Mucosa of descending colon (tissue), 3 donors: ENCODE measurements around the gene TEK. TPM values are rescaled to one million over a fixed set of nuclear protein-coding genes. Genes with fewer than 3 reads are reported as not detected.

Experiments
- ATAC-seq: fragments of 200-7000 bp; cut with Tn5 transposase; one replicate; pipeline ENCODE4 v1.9.1; 2020; ENCODE audit warnings: mild to moderate bottlenecking, moderate library complexity
- DNase-seq, 3 donors: peaks; one replicate each; pipeline ENCODE4 v3.0.0-alpha.2; 2020
- H3K36me3 ChIP-seq: fragments of 200-600 bp; one replicate; pipeline ENCODE4 v1.8.0; 2021; ENCODE audit warnings: low read depth, mild to moderate bottlenecking
- H3K4me1 ChIP-seq: fragments of 200-600 bp; one replicate; pipeline ENCODE4 v1.8.0; 2021; ENCODE audit warnings: low read depth, mild to moderate bottlenecking
- H3K4me3 ChIP-seq: fragments of 200-600 bp; one replicate; pipeline ENCODE4 v1.8.0; 2021; ENCODE audit warnings: mild to moderate bottlenecking
- H3K9me3 ChIP-seq: fragments of 200-600 bp; one replicate; pipeline ENCODE4 v1.8.0; 2021; ENCODE audit warnings: mild to moderate bottlenecking
- intact Hi-C, 2 donors: fragments of 100-400 bp; cut with DNase I in 1 of 2; cut with micrococcal nuclease in 1 of 2; formaldehyde crosslinking; loops; one replicate each; pipeline versions ENCODE4 v1.11.0 to v1.11.1; 2022; cut with DNase I, micrococcal nuclease
- long read RNA-seq, 2 donors: library from polyadenylated mRNA; unstranded; transcript quantifications; one replicate each; pipeline ENCODE4 v2.0.0, GENCODE V29; 2019 to 2021
- total RNA-seq, 3 donors: library from RNA; stranded (reverse); fragmentation: NEBNext Ultra II Directional in 2 of 3; extraction: Animal tissue kit (Norgen Biotek cat#: 25700) in 2 of 3; gene quantifications; one replicate each; pipeline versions ENCODE4 v1.2.1 to v1.2.4, GENCODE V29; 2021 to 2023
- TF ChIP-seq, protein P1 (sequence below): fragments of 200-600 bp; IDR thresholded peaks from one replicate; pipeline ENCODE4 v1.8.0; 2022; ENCODE audit warnings: antibody characterized with exemption, mild to moderate bottlenecking
- donor health status: DM: no; HTN: no; CAD: no; lungs with moderate emphysema.
- donor health status: DM: no; HTN: no; CAD: no.
- donor health status: DM: no; HTN: yes; CAD: no.

TEK gene
- 1 to 10 TPM; 2.6 to 7.2 (median 3.9) TPM for total RNA-seq
- long read RNA-seq, donor 1, full-length matches to known transcripts: 2 of 9 reads
- long read RNA-seq, donor 1, partial matches to known transcripts: 4 of 9 reads
- long read RNA-seq, donor 1, other reads (novel, unspliced or antisense): 3 of 9 reads
- long read RNA-seq, donor 2, full-length matches to known transcripts: 1 of 1 reads
- long read RNA-seq, donor 2, partial matches to known transcripts: 0 of 1 reads
- long read RNA-seq, donor 2, other reads (novel, unspliced or antisense): 0 of 1 reads

DNA sequence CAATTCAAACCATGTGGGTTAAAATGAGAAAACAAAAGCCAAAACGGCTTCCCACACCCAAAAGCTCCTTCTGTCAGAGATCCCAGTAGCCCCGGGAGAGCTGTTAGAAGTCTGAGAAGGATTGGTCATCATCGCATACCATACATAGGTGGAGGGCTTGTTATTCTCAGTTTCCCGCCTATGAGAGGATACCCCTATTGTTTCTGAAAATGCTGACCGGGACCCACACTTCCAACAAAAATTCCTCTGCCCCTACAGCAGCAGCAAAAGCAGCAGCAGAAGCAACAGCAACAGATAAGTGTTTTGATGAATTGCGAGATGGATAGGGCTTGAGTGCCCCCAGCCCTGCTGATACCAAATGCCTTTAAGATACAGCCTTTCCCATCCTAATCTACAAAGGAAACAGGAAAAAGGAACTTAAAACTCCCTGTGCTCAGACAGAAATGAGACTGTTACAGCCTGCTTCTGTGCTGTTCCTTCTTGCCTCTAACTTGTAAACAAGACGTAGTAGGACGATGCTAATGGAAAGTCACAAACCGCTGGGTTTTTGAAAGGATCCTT is at the start of gene TEK:
TSS of gene TEK (plus strand) at position 245 of the 561 bp plus-strand sequence. CDS start 366 bp downstream, outside the sequence.
- no peak for DNase-seq
- TF ChIP-seq, protein P1, sequence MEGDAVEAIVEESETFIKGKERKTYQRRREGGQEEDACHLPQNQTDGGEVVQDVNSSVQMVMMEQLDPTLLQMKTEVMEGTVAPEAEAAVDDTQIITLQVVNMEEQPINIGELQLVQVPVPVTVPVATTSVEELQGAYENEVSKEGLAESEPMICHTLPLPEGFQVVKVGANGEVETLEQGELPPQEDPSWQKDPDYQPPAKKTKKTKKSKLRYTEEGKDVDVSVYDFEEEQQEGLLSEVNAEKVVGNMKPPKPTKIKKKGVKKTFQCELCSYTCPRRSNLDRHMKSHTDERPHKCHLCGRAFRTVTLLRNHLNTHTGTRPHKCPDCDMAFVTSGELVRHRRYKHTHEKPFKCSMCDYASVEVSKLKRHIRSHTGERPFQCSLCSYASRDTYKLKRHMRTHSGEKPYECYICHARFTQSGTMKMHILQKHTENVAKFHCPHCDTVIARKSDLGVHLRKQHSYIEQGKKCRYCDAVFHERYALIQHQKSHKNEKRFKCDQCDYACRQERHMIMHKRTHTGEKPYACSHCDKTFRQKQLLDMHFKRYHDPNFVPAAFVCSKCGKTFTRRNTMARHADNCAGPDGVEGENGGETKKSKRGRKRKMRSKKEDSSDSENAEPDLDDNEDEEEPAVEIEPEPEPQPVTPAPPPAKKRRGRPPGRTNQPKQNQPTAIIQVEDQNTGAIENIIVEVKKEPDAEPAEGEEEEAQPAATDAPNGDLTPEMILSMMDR: no peak
- intact Hi-C loops: no loop called here
- no peak within 1 kb of the TSS for H3K4me3 ChIP-seq
- H3K4me1 ChIP-seq: no peaks in the 10 kb centered on the region
- H3K9me3 ChIP-seq: no peaks in the 10 kb centered on the region
- no peaks in the 10 kb centered on the region for H3K36me3 ChIP-seq
- ATAC-seq: no peak

DNA sequence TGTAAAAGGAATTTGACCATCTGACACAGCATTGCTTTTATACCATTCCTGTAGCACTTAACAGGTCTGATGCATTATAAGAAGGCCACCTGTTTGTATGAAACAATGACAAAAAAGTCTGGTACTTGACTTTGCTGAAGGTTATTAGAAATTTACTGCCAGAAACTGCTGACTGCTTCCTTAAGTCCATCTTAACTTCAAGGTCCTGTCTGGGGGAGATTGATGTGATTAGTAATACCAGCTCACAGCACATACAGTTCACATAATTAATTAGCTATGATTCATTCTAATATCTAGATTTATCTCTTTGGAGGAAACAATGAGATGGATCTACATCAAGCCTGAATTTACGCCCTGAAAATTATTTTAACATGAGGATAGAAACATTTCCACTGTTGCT is 49.6 kb upstream of the TEK start:
- Histone ChIP-seq H3K9me3 (no peaks in the 10 kb centered on the region), H3K36me3 (no peaks in the 10 kb centered on the region), H3K4me1 (peaks cover 5% of the 10 kb centered on the region), H3K4me3 (no peak overlapping the region)
- TF ChIP-seq, protein P1: no peak
- DNase-seq (no peak), ATAC-seq (no peak)
- intact Hi-C loops: no loop called here

DNA sequence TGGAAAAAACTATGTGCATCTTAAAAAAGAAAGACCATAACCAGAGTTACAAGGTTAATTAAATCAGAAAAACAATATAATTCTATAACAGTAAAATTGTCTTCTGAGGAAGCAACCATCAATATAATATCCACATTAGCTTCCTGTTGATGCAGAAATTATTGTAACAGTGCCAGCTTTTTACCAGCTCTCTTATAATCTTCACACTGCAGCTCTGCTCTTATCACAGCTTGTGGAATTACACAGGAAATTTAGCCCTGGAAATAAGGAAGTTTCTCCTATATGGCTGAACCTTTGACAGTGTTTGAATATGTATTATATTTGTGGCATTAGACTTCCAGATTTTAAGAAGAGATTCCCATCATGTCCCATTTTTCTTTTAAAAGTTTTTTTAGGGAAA is 49.1 kb upstream of the TEK start:
- Histone ChIP-seq H3K4me1 (peaks cover under 1% of the 10 kb centered on the region), H3K9me3 (no peaks in the 10 kb centered on the region), H3K4me3 (no peak overlapping the region), H3K36me3 (no peaks in the 10 kb centered on the region)
- intact Hi-C loops: no loop called here
- TF ChIP-seq, protein P1: no peak
- DNase-seq (peak in 1 of 3 donors; percentile 10), ATAC-seq (peak; percentile 79)

DNA sequence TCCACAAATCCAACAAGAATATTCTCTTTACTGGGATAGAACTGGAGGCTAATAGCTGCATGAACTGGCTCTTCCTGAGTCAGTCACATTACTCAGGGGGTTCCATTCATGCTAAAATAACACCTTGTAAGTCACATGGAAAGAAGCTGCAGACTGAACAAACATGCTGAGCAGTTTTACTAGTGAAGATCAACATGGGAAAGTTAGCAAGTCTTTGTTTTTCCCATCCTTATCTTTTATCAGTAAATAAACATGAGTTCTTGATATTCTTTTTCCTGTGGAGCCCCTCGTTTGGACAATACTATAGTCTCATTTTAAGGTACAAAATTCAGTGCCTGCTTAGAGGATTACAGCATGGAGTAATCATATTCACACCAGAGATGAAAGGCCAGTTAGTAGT is 43.7 kb upstream of the TEK start:
- intact Hi-C loops: no loop called here
- ATAC-seq: no peak
- no peak for DNase-seq
- TF ChIP-seq, protein P1: no peak
- no peaks in the 10 kb centered on the region for H3K36me3 ChIP-seq
- no peak overlapping the region for H3K4me3 ChIP-seq
- no peaks in the 10 kb centered on the region for H3K4me1 ChIP-seq
- H3K9me3 ChIP-seq: no peaks in the 10 kb centered on the region

DNA sequence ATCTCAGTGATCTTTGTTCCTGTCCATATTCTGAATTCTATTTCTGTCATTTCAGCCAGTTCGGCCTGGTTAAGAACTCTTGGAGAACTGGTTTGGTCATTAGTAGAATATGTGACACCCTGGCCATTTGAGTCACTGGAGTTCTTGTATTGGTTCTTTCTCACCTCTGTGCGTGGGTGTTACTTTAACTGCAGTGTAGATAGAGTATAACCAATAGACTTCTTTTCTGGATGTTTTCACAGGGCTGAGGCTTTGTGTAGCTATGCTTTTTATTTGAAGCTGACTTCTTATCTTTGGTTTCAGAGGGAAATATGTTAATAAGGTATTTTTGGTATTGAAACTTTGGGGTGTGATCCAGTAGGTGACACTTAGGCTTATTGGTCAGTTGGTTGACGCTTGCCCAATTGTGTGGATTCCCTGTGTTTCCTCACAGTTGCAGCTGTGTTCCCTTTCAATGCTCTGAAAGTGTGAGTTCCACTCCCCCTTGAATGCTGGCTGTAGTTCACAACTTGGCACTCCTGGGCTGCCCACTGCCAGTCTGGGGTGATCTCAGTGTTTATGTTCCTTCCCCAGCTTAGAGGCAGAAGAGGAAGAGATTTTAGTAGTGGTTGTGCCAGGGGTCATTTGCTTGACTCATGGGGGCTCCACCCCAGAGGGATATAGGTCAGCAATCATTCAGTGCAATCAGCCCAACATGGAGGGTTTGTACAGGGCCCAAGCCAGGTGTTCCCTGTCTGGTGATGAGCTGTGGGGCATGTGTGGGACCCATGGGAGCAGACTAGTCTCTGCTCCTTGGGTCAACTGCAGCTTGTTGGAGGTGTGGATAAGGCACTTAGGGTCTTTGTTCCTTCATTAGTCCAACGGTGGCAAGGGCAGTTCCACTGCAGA is 34.9 kb upstream of the TEK start:
- no peak for ATAC-seq
- intact Hi-C loops: no loop called here
- Histone ChIP-seq H3K36me3 (no peaks in the 10 kb centered on the region), H3K9me3 (no peaks in the 10 kb centered on the region), H3K4me3 (no peak overlapping the region), H3K4me1 (no peaks in the 10 kb centered on the region)
- TF ChIP-seq, protein P1: no peak
- DNase-seq: no peak
